HepG2 (cell line): ENCODE data around the gene COPS3.

Experiments
- DZIP1 ChIP-seq: sonication (generic); formaldehyde crosslinking; IDR thresholded peaks from 2 replicates; pipeline ENCODE4 v1.5.0; 2020; ENCODE audit warnings: mild to moderate bottlenecking, missing genetic modification reagents
- FOXK2 ChIP-seq: fragments of 450-650 bp; IDR thresholded peaks from 2 replicates; pipeline ENCODE4 v1.6.1; 2016
- JUN ChIP-seq: sonication (generic); formaldehyde crosslinking; IDR thresholded peaks from 2 replicates; pipeline ENCODE4 v1.4.0; 2020; ENCODE audit warnings: mild to moderate bottlenecking, missing genetic modification reagents
- MED1 ChIP-seq: sonication (generic); formaldehyde crosslinking; IDR thresholded peaks from 2 replicates; pipeline ENCODE4 v1.4.0; 2020; ENCODE audit warnings: missing genetic modification reagents
- TARDBP ChIP-seq: sonication (generic); formaldehyde crosslinking; IDR thresholded peaks from 2 replicates; pipeline ENCODE4 v1.8.0; 2022; ENCODE audit warnings: mild to moderate bottlenecking, missing genetic modification reagents
- YY1 ChIP-seq: IDR thresholded peaks from 2 replicates; pipeline ENCODE4 v1.6.1; 2011; ENCODE audit warnings: low read length, low read depth, moderate library complexity, mild to moderate bottlenecking; ENCODE audit not compliant: insufficient read depth, insufficient replicate concordance
- ZNF326 ChIP-seq: sonication (generic); formaldehyde crosslinking; IDR thresholded peaks from 2 replicates; pipeline ENCODE4 v1.4.0; 2020; ENCODE audit warnings: missing genetic modification reagents, borderline replicate concordance
- ZNF572 ChIP-seq: sonication (generic); formaldehyde crosslinking; IDR thresholded peaks from 2 replicates; pipeline ENCODE4 v1.5.1; 2020; ENCODE audit warnings: mild to moderate bottlenecking, missing genetic modification reagents
- ZNF747 ChIP-seq: sonication (generic); formaldehyde crosslinking; IDR thresholded peaks from 2 replicates; pipeline ENCODE4 v1.8.1; 2023; ENCODE audit warnings: missing genetic modification reagents, mild to moderate bottlenecking, borderline replicate concordance
- TF ChIP-seq, protein P1 (sequence below): sonication (generic); formaldehyde crosslinking; IDR thresholded peaks from 2 replicates; pipeline ENCODE4 v1.4.0; 2020; ENCODE audit warnings: missing genetic modification reagents
- TF ChIP-seq, protein P2 (sequence below): IDR thresholded peaks from 2 replicates; pipeline ENCODE4 v1.6.1; 2012; ENCODE audit warnings: inconsistent platforms

DNA sequence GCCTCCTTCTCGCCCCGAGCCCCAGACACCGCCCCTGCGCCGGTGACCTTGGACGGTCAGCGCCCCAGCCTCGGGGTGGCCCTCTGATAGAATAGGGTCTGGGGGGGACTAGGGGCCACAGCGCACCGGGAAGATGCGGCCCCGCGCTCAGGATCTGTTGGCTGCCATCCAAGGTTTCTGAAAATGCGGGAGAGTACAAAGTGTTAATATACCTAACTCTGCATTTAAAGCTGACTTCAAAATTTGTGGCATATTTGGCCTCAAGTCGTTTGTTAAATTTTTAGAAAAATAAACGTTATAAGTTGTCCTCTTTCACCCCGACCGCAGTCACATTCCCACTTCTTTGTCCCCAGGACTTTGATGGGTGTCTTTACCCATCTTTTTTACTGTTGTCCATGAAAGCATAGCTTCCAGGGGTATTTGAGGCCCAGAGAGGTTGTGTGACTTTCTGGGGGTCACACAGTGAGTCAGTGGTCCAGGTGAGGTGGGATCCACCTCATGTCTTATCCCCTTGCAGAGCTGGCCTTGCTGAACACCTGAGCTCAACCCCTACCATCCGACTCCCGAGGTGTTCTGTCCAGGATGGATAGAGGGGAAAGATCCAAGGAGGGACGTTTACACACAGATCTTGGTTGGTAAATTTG is 22.9 kb upstream of the COPS3 start:
- TF ChIP-seq, protein P1, sequence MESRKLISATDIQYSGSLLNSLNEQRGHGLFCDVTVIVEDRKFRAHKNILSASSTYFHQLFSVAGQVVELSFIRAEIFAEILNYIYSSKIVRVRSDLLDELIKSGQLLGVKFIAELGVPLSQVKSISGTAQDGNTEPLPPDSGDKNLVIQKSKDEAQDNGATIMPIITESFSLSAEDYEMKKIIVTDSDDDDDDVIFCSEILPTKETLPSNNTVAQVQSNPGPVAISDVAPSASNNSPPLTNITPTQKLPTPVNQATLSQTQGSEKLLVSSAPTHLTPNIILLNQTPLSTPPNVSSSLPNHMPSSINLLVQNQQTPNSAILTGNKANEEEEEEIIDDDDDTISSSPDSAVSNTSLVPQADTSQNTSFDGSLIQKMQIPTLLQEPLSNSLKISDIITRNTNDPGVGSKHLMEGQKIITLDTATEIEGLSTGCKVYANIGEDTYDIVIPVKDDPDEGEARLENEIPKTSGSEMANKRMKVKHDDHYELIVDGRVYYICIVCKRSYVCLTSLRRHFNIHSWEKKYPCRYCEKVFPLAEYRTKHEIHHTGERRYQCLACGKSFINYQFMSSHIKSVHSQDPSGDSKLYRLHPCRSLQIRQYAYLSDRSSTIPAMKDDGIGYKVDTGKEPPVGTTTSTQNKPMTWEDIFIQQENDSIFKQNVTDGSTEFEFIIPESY (CRISPR knock-in tag) = no peak
- TF ChIP-seq MED1 = no peak
- no peak for TF ChIP-seq TARDBP
- TF ChIP-seq DZIP1 (CRISPR knock-in tag) = no peak
- TF ChIP-seq ZNF326 (CRISPR knock-in tag) = no peak
- no peak for TF ChIP-seq ZNF747 (CRISPR knock-in tag)
- TF ChIP-seq, protein P2, sequence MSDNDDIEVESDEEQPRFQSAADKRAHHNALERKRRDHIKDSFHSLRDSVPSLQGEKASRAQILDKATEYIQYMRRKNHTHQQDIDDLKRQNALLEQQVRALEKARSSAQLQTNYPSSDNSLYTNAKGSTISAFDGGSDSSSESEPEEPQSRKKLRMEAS = no peak
- TF ChIP-seq JUN (CRISPR knock-in tag) = no peak
- no peak for TF ChIP-seq ZNF572 (CRISPR knock-in tag)
- TF ChIP-seq YY1 = no peak
- no peak for TF ChIP-seq FOXK2
